SU-DHL-6 (cell line): Measurements from ENCODE around the gene NAV3.

Experiments used
- H2AFZ ChIP-seq: fragments of 200-600 bp; sonication (generic); 2 replicates; pipeline ENCODE4 v1.6.1; 2014; ENCODE audit warnings: low read depth, mild to moderate bottlenecking, moderate library complexity, mixed read lengths, antibody characterized with exemption, low read length; ENCODE audit not compliant: severe bottlenecking
- H3F3A ChIP-seq: fragments of 200-600 bp; shearing (Covaris generic); 2 replicates; pipeline ENCODE4 v1.6.0; 2016; ENCODE audit warnings: antibody characterized with exemption, mild to moderate bottlenecking; ENCODE audit not compliant: insufficient read depth
- H3K27ac ChIP-seq: fragments of 200-600 bp; sonication (generic); 2 replicates; pipeline ENCODE4 v1.5.1; 2016; ENCODE audit warnings: low read depth, mild to moderate bottlenecking, low read length, moderate library complexity, mixed read lengths
- H3K27me3 ChIP-seq: fragments of 200-600 bp; sonication (generic), shearing (Covaris generic); 2 replicates; pipeline ENCODE4 v1.6.0; 2014; ENCODE audit warnings: mild to moderate bottlenecking, low read length
- H3K36me3 ChIP-seq: fragments of 200-600 bp; sonication (generic); 2 replicates; pipeline ENCODE4 v1.6.1; 2014; ENCODE audit warnings: mild to moderate bottlenecking, low read length, mixed read lengths
- H3K4me2 ChIP-seq: fragments of 300-600, 200-600 bp; shearing (Covaris generic), sonication (generic); 2 replicates; pipeline ENCODE4 v1.6.0; 2014; ENCODE audit warnings: low read length, low read depth, mild to moderate bottlenecking; ENCODE audit not compliant: poor library complexity, severe bottlenecking
- H3K4me3 ChIP-seq: fragments of 200-600 bp; sonication (generic); 2 replicates; pipeline ENCODE4 v1.5.1; 2014; ENCODE audit warnings: antibody characterized with exemption, low read length, mild to moderate bottlenecking, mixed read lengths; ENCODE audit not compliant: insufficient read depth, poor library complexity, severe bottlenecking
- H3K79me2 ChIP-seq: fragments of 200-600 bp; sonication (generic); 2 replicates; pipeline ENCODE4 v1.6.1; 2014; ENCODE audit warnings: mild to moderate bottlenecking, low read length, moderate library complexity; ENCODE audit not compliant: insufficient read depth
- H3K9ac ChIP-seq: fragments of 200-600 bp; sonication (generic); 2 replicates; pipeline ENCODE4 v1.7.0; 2014; ENCODE audit warnings: mild to moderate bottlenecking, low read length
- H3K9me2 ChIP-seq: fragments of 200-600 bp; sonication (generic); replicated peaks from 2 replicates; pipeline ENCODE4 v1.6.1; 2014; ENCODE audit warnings: low read length; ENCODE audit not compliant: insufficient read depth
- H3K9me3 ChIP-seq: fragments of 200-600 bp; sonication (generic); 2 replicates; pipeline ENCODE4 v1.6.1; 2014; ENCODE audit warnings: low read length, mixed read lengths; ENCODE audit not compliant: insufficient read depth
- H4K20me1 ChIP-seq: fragments of 200-600 bp; sonication (generic); 2 replicates; pipeline ENCODE4 v1.6.1; 2014; ENCODE audit warnings: low read depth, mild to moderate bottlenecking, antibody characterized with exemption, low read length, moderate library complexity, mixed read lengths
- EZH2phosphoT487 ChIP-seq: fragments of 200-600 bp; sonication (generic), shearing (Covaris generic); conservative IDR thresholded peaks from 2 replicates; pipeline ENCODE4 v1.6.1; 2018; ENCODE audit warnings: mild to moderate bottlenecking, antibody characterized with exemption, low read length, moderate library complexity, mixed read lengths
- TF ChIP-seq, protein P1 (sequence below): fragments of 200-600 bp; sonication (generic); IDR thresholded peaks from one replicate; pipeline ENCODE4 v1.5.1; 2017; ENCODE audit warnings: antibody characterized with exemption, mild to moderate bottlenecking, low read length, moderate library complexity; ENCODE audit not compliant: insufficient read depth, poor library complexity, severe bottlenecking

NAV3 gene

DNA sequence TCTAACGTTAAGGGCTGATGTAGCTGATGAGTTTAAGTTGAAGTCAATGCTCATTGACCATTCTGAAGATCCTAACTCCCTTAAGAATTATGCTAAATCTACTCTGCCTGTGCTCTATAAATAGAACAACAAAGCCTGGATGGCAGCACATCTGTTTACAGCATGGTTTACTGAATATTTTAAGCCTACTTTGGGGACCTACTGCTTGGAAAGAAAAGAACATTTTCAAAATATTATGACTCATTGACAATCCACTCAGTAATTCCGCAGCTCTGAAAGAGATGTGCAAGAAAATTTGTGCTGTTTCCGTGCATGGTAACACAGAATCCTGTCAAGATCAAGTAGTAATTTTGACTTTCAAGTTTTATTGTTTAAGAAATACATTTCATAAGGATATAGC is 35.0 kb upstream of the NAV3 start:
- no peak overlapping the region for H3K27ac ChIP-seq
- H2AFZ ChIP-seq, result no peak overlapping the region
- no peaks in the 10 kb centered on the region for H3K27me3 ChIP-seq
- TF ChIP-seq, protein P1, sequence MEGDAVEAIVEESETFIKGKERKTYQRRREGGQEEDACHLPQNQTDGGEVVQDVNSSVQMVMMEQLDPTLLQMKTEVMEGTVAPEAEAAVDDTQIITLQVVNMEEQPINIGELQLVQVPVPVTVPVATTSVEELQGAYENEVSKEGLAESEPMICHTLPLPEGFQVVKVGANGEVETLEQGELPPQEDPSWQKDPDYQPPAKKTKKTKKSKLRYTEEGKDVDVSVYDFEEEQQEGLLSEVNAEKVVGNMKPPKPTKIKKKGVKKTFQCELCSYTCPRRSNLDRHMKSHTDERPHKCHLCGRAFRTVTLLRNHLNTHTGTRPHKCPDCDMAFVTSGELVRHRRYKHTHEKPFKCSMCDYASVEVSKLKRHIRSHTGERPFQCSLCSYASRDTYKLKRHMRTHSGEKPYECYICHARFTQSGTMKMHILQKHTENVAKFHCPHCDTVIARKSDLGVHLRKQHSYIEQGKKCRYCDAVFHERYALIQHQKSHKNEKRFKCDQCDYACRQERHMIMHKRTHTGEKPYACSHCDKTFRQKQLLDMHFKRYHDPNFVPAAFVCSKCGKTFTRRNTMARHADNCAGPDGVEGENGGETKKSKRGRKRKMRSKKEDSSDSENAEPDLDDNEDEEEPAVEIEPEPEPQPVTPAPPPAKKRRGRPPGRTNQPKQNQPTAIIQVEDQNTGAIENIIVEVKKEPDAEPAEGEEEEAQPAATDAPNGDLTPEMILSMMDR, result no peak
- no peak for TF ChIP-seq EZH2phosphoT487
- H3K4me2 ChIP-seq, result no peak overlapping the region
- H3K4me3 ChIP-seq, result no peak overlapping the region
- H3K9me3 ChIP-seq, result no peaks in the 10 kb centered on the region
- no peaks in the 10 kb centered on the region for H3F3A ChIP-seq
- H3K79me2 ChIP-seq, result no peaks in the 10 kb centered on the region
- H4K20me1 ChIP-seq, result no peaks in the 10 kb centered on the region
- no peak overlapping the region for H3K9ac ChIP-seq
- H3K36me3 ChIP-seq, result no peaks in the 10 kb centered on the region
- H3K9me2 ChIP-seq, result no peaks in the 10 kb centered on the region

DNA sequence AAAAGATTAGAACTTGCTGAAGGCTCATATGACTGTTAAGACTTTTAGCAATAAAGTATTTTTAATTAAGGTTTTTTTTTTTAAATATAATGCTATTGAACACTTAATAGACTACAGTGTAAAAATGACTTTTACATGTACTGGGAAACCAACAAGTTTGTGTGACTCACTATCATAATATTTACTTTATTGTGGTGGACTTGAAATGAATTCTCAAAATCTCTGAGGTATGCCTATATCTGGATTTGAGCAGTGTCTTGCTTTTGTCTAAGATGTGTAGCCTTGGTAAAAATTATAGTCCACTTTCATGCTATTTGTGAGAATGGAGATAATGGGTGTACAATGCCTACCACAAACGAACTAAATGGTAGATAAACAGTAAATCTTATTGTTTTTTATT is 33.9 kb upstream of the NAV3 start:
- H3K9ac ChIP-seq, result no peak overlapping the region
- H3K79me2 ChIP-seq, result no peaks in the 10 kb centered on the region
- H3F3A ChIP-seq, result no peaks in the 10 kb centered on the region
- H3K9me3 ChIP-seq, result no peaks in the 10 kb centered on the region
- no peak overlapping the region for H3K4me2 ChIP-seq
- H3K4me3 ChIP-seq, result no peak overlapping the region
- no peak overlapping the region for H2AFZ ChIP-seq
- H3K9me2 ChIP-seq, result no peaks in the 10 kb centered on the region
- no peaks in the 10 kb centered on the region for H4K20me1 ChIP-seq
- TF ChIP-seq, protein P1, result no peak
- TF ChIP-seq EZH2phosphoT487, result no peak
- no peaks in the 10 kb centered on the region for H3K27me3 ChIP-seq
- no peaks in the 10 kb centered on the region for H3K36me3 ChIP-seq
- H3K27ac ChIP-seq, result no peak overlapping the region

DNA sequence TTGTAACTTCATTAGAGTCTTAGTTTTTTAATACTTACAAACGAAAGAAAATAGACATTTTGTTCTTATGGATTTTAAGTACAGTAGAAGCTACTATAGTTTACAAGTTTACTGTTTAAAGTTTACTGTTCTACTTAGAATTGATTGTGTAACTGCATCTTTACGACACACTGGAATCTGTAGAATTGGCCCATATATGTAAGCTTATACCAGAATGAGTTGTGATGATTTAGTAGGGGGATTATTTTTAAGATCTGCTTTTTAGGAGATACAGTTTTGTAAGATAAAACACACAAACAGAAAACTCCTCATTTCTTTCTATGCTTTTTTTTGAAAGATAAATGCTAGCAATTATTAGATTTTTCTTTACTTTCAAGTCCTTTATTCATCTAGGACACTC is 30.2 kb upstream of the NAV3 start:
- no peaks in the 10 kb centered on the region for H4K20me1 ChIP-seq
- H3K9me2 ChIP-seq, result no peaks in the 10 kb centered on the region
- H3K9me3 ChIP-seq, result no peaks in the 10 kb centered on the region
- no peaks in the 10 kb centered on the region for H3K27me3 ChIP-seq
- no peaks in the 10 kb centered on the region for H3F3A ChIP-seq
- no peak overlapping the region for H3K4me2 ChIP-seq
- no peak overlapping the region for H3K4me3 ChIP-seq
- no peaks in the 10 kb centered on the region for H3K36me3 ChIP-seq
- TF ChIP-seq, protein P1, result no peak
- no peak for TF ChIP-seq EZH2phosphoT487
- H3K9ac ChIP-seq, result no peak overlapping the region
- no peak overlapping the region for H3K27ac ChIP-seq
- no peaks in the 10 kb centered on the region for H3K79me2 ChIP-seq
- H2AFZ ChIP-seq, result no peak overlapping the region
